HG03135 (cell line): ENCODE results near the gene CILP2.

Source experiments
- ATAC-seq: cut with Tn5 transposase; IDR thresholded peaks from one replicate; pipeline ENCODE4 v1.9.1; 2021; ENCODE audit warnings: mild to moderate bottlenecking, moderate library complexity; ENCODE audit not compliant: unreplicated experiment

Gene CILP2

DNA sequence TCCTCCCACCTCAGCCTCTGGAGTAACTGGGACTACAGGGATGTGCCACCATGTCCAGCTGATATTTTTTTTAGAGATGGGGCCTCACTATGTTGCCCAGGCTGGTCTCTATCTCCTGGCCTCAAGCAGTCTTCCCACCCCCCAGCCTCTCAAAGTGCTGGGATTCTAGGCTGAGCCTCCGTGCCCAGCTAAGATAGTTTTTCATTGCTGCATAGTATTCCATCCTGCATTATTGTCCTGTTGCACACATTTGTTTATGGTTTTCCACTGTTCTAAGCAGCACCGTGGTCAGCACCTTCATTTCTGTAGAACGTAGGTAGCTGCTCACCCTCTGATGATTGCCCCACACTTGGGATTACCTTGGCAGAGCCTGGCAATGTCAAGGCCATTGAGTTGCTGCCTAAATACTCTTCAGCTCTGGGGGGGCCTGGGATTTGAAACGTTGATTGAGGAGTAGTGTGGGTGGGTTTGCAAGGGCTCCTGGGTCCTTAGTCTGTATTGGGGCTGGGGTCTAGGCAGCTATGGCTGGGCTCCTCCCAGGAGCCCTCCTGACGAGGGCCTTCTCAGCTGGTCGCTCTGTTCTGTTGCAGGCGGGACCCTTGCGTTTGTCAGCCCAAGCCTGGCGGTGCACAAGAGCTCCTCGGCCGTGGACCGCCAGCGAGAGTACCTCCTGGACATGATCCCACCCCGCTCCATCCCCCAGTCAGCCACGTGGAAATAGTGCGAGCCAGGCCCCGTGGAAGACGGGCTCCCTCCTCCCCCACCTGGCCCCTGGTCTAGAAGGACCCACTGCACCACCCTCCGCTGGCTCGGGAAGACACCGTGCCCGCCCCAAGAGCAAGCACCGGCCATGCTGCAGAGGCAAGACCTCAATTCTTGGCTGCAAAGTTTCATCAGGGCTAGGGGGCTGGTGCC lies 33.1 kb upstream of the CILP2 start:
- no peak for ATAC-seq

DNA sequence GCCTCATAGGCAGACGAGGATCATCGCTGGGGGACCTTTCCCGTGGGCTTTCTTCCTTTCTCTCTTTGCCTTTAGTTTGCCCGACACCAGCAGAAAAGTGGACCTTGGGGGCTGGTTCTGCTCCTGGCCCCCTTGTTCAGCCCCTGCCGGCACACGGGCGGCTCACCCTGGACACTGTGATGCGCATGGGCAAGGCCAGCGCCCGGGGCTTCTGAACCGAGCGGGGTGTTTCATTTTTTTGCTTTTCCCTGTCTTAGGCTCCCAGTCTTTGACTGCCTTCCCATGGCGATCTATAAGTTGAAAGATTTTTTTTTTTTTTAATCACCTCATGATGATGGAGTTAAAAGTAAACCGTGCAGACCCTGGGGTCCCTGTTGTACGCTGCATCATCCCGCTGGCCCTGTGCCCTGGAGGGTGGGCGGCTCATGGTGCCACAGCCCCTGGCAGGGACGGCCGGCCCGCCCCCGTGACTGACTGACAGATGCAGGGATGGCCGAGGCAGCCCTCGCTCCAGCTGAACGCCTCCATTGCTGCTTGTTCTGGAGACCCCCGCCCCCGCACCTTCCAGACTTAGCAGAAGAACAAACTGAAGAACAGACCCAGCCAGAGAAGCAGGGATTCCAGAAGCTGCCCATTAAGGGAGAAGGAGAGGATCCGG lies 32.3 kb upstream of the CILP2 start:
- no peak for ATAC-seq

DNA sequence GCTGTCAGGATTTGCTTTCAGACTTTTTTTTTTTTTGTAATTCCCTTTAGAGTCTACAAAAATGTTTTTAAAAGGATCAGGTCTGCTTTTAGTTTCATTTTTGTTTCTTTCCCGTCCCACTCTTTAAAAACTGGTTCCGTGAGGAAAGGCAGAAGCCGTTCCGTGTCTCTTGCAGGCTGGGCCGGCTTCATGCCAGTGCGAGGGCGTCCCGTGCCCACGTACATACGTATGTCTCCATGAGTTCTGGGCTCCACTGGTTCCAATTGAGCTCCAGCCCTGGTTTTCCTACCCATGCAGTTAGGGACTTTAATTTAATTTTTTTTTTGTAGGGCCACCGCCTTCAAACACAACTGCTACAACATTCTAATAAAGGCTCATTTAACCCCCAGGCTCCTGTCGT lies 31.5 kb upstream of the CILP2 start:
- no peak for ATAC-seq

DNA sequence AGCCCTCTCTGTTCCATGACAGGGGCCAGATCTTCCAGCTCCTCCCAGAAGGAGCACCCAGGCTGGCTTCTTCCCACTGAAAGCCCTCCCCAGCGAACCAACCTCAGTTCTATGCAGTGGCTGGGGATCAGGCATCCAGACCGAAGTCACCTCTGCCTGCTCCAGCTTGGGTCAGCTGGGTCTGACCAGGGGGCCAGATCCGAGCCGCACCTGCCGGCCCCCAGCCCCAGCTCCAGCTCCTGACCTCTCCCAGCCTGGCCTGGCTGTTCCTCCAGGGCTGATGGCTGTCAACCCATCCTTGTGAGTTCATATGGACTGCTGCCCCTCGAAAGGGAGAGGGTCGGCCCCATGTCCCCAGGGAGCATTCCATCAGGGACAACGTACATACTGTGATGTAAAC lies 30.7 kb upstream of the CILP2 start:
- ATAC-seq, result no peak

DNA sequence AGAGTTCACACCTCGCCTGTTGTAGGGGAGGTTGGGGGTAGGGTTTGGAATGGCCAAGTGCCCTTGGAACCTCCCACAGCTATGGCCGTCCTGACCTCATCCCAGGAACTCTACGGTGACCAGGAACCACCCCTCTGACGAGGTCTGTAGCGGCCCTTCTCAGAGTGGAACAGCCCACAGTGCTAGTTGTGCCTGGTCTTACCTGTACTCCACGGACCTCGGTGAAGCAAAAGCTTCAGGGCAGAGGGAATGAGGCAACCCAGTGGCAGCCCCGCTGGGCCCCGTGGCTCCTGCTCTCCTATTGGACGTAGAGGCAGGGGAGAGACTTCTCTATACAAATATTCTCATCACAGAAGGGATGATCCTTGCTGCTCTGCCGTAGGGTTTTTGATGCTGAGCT lies 29.8 kb upstream of the CILP2 start:
- ATAC-seq, result no peak

DNA sequence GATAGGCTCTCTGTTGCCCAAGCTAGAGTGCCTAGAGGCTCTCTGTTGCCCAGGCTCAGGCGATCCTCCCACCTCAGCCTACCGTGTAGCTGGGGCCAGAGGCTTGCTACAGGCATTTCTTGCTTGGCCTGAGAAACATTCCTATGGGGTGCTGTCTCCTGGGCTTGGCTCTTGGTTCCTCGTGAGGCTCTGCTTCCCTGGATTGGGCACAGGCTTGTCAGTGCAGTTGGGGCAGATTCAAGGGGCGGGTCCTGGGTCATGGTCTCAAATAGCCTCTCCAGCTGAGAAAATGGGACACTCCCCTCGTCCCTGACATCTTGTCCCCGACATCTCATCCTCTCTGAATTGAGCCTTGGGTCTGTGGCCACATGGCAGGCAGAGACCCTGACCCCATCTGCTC lies 27.6 kb upstream of the CILP2 start:
- ATAC-seq, result no peak

DNA sequence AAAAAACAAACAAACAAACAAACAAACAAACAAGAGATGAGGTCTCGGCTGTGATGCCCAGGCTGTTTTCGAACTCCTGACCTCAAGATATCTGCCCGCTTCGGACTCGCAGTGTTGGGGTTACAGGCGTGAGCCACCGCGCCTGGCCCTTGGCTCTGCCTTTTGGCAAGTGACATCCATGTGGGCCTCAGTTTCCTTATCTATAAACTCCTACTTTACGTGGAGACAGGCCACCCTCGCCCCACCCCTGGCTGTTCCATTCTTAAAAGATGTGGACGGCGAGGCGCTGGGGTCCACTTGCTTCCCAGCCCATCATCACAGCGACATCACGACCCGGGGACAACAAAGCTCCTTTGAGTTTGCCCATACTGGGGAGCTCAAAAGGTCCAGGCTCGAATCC lies 24.4 kb upstream of the CILP2 start:
- no peak for ATAC-seq

DNA sequence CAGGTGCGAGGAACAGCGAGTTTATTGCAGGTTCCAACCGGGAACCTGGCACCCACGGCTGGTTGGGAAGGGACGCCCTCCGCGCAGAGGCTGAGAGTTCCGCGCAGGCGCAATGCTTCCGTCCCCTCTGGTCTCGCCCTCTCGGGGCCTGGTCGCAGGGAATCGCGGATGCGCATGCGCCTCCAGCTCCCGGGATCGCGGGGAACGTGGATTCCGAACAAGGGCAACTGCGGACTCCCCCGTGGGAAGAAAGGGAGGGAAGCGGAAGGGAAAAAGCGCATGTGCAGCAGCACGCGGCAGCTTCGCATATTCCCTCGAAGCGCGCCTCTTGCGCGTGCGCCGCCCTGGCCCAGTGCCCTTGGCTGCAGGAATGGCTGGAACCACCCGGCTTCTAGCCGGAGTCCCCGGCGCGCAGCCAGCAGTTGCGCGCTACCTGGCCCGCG lies 23.8 kb upstream of the CILP2 start:
- ATAC-seq, result no peak

DNA sequence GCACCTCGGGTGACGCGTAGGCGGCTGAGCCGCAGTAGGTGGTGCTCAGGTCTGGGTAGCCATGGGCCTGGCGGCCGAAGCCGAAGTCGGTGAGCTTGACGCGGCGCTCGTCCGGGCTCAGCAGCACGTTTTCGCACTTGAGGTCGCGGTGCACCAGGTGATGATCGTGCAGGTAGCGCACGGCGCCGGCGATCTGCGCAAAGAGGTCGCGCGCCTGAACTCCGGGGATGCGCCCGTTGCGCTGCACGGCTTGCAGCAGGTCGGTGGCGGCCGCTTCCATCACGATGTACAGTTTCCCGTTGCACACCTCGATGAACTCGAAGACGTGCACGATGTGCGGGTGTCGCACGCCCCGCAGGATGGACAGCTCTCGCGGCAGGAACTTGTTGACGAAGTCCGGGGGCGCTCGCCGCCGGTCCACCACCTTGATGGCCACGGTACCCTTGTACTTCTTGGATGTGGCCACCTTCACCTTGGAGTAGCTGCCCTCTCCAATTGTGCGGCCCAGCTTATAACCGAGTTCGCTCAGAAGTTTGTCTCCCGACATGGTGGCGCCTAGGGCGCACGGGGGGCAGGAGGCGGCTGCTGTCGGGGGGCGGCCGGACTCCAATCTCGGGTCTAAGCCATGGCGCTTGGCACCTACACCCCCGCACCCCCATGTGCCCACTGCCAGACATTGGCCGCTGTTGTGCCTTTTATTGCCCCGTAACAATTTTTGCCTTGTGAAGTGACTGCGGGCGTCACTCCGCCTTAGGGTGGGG lies 23.0 kb upstream of the CILP2 start, which contains the start of gene TSSK6:
TSSK6 (minus strand) TSS at position 668 of the 761 bp plus-strand sequence; CDS start at position 547, 121 bp downstream.
- ATAC-seq, result no peak

DNA sequence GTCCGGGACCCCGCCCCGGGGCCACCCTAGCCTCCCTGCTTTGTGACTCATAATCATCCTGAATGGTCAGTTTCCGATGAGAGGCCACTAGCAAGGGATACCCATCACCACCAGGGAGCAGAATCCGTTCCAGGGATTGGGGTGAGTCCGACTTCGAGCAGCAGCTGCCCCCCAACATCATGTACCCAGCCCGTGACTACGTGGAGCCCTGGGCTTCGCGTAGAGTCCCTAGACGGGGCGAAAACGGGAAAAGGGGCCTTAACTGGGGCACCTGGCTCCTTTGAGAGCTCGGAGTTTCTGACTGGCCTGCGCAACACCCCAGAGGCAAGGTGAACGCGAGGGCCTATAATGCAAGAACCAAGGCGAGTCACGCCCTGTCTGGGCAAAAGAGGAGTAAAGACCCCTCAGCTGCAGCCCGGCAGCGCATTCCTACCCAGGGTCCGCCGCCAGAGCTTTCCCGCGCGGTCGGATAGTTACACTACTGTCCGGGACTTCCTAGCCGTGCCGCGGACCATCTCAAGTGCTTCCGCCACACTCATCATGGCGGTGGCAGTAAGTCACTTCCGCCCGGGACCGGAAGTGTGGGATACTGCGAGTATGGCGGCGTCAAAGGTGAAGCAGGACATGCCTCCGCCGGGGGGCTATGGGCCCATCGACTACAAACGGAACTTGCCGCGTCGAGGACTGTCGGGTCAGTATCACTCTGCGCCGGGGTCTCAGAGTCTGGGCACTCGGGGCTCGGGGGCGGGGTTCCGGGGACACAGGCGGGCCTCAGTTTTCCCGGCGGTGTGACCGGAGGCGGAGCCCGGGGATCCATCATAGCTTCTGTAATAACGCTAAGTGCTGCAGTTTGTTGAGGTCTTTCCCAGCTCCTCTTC lies 22.2 kb upstream of the CILP2 start, which contains the start of gene NDUFA13:
NDUFA13 (plus strand) TSS at position 584 of the 878 bp plus-strand sequence; CDS start at position 598, 14 bp downstream.
- peak; percentile 84 for ATAC-seq

DNA sequence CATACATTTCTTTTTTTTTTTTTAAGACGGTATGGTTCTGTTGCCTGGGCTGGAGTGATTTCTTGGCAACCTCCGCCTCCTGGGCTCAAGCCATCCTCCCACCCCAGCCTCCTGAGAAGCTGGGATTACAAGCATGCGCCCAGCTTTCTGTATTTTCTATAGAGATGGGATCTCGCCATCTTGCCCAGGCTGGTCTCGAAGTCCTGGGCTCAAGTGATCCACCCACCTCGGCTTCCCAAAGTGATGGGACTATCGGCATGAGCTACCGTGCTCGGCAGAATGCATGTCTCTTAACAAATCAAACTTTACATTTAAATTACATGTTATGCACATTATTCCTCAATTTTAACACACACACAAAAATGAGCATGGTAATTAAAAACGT lies 20.8 kb upstream of the CILP2 start:
- no peak for ATAC-seq

DNA sequence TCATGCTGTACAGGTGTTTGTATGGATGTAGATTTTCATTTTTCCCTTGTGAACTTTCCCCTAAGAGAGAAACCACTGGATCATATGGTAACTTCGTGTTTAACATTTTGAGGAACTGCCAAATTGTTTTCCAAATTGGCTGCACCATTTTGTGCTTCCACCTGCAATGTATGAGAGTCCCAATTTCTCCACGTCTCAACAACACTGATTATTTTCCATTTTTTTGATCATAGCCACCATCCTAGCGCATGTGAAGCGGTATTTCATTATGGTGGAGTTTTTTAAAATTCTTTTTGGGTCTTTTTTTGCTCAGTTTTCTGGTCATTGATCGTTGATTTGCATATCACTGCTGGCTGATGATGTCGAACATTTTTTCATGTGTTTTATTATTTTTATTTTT lies 17.1 kb upstream of the CILP2 start:
- no peak for ATAC-seq

DNA sequence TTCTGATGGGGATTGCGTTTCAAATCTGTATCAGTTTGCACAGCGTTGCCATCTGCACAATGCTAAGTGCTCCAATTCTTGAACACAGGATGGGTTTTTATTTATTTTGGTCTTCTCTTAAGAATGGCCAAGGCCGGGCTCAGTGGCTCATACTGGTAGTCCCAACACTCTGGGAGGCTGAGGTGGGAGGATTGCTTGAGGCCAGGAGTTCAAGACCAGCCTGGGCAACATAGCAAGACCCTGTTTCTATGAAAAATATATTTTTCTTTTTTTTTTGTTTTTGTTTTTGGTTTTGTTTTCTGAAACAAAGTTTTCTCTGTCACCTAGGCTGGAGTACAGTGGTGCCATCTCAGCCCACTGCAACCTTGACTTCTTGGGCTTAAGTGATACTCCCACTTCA lies 14.9 kb upstream of the CILP2 start:
- ATAC-seq, result no peak

DNA sequence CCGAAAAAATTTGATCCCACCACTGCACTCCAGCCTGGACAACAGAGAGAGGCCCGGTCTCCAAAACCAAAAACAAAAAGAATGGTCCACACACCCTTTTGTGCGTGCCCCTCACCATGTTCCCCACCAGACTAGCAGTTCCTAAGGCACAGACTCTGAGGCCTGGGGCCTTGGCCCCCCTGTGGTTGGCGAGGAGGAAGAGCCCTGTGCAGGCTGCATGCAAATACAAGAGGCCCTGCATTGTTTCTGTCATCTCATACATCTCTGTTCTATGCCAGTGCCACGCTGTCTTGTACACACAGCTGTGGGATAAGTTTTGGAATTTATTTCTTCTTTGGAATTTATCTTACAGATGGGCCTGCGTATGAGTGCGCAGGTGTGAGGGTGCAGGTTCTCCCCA lies 14.0 kb upstream of the CILP2 start:
- no peak for ATAC-seq

DNA sequence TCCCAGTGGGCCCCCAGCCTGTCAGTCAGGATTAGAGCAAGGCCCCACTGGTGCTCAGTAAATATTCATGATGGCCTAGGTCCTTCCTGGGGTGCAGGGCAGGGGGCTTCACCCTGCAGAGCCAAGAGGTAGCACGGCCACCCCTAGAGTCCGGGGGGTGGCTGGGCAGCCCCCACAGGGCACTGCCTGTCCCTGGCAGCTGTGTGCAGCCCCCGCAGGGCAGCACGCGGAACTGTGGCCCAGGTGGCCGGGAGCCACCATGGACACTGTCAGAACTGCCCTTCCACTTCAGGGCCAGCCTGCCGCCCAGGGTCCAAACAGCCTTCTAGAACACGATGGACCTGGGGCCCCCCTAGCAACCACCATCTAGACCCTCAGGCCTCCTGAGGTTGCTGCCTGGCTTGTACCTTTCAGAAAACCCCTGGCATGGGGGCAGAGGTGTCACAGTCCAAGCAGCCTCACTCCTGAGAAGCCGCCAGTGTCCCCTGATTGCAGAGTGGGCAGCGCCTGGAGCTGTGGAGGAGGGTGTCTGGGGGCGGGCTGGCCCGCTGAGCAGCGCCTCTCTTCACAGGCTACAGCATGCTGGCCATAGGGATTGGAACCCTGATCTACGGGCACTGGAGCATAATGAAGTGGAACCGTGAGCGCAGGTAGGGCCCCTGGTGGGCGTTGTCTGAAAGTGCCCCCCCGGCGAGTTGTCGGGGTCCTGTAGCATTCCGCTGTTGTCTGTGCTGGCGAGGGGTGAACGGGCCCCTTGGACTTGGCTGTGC lies 12.3 kb upstream of the CILP2 start:
- ATAC-seq, result no peak

DNA sequence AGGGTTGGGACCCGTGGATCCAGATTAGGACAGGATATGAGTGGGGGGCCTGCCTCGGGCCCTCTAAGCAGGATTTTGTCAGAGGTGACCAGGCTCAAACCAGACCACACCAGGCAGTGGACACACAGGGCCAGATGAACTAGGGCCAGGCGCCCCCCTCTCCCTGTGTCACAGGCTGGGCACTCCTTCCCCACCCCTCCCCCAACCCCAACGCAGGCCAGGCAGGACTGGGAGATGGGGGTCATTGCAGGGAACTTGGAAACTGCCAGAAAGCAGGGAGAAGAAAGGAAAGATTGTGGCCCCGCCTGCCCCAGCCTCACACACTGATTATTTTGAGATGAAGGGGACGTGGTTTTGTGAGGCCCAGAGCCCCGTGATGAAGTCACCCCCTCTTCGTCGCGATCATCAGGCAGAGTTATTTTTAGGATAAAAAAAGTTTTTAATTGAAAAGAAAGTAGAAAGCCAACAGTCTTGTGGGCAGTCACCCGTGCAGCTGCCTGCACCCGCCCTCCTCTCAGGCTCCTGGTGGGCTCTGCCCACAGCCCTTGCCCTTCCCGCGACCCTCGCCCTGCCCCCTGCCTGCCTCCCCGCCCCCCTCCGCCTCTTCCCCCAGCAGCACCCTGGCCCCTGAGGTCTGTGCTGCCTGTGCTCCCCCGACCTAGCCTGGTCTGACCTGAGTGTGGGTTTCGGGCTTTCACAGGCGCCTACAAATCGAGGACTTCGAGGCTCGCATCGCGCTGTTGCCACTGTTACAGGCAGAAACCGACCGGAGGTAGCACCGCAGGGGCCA lies 11.3 kb upstream of the CILP2 start:
- ATAC-seq, result no peak

DNA sequence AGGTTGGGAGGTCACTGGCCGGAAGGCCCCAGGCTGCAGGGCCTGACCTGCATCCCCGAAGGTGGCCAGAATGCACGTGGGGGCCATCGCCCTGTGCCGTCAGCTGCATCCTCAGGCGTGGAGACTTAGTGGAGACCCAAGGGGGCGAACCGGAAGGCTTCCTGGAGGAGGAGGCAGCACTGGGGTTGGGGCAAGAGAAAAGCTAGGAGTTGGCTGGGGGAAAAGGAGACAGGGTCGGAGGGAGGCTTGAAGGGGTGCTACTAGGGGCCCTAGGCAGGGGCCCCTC lies 10.8 kb upstream of the CILP2 start:
- no peak for ATAC-seq

DNA sequence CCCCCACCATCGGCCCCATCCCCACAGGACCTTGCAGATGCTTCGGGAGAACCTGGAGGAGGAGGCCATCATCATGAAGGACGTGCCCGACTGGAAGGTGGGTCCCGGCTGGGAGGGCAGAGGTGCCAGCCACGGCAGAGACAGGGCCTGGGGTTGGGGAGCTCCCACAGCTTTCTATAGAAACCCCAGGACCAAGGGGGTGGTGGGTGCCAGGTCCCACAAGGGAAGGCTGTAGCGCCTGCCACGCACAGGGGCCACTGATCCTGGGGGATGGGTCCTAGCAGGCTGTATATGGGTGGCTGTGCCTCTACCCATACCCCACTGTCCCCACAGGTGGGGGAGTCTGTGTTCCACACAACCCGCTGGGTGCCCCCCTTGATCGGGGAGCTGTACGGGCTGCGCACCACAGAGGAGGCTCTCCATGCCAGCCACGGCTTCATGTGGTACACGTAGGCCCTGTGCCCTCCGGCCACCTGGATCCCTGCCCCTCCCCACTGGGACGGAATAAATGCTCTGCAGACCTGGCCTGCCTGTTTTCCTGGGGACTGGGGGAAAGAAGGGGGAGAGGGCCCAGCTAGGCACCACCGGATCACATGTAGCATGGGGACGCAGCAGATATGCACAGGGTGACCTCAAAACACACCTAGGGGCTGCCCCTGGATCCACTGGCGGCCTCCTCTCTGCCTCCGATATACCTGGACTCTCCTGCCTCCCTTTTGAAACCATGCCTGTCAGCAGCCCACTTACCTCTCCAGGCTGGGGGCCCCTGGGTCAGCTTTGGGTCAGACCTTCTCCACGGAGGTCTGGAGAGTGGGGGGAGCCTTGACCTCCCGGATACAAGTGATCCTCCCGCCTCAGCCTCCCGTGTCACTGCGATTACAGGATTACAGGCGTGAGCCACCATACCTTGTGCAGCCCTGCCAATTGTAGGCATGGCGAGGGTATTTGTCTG lies 10.1 kb upstream of the CILP2 start:
- no peak for ATAC-seq
